HUES64 (cell line): Measurements from ENCODE around the gene VPREB3.
"Not testable (repeated sequence)": the region's sequence is repeated elsewhere in the genome, so short reads cannot be mapped to it uniquely, and the experiment has no call there.

Source experiments
- H3K27ac ChIP-seq: 2 replicates; pipeline ENCODE4 v1.7.0; 2013; ENCODE audit warnings: low read depth, low read length, inconsistent platforms
- H3K27me3 ChIP-seq: 2 replicates; pipeline ENCODE4 v1.6.1; 2013; ENCODE audit warnings: mild to moderate bottlenecking, low read length; ENCODE audit not compliant: insufficient read depth
- H3K36me3 ChIP-seq: 2 replicates; pipeline ENCODE4 v1.6.1; 2013; ENCODE audit warnings: mild to moderate bottlenecking, low read length; ENCODE audit not compliant: insufficient read depth
- H3K4me1 ChIP-seq: 2 replicates; pipeline ENCODE4 v1.6.1; 2013; ENCODE audit warnings: mild to moderate bottlenecking, low read length, moderate library complexity; ENCODE audit not compliant: insufficient read depth
- H3K4me3 ChIP-seq: 2 replicates; pipeline ENCODE4 v1.5.1; 2013; ENCODE audit warnings: mild to moderate bottlenecking, low read length, moderate library complexity
- H3K9ac ChIP-seq: 2 replicates; pipeline ENCODE4 v1.6.1; 2013; ENCODE audit warnings: mild to moderate bottlenecking, low read depth, low read length
- H3K9me3 ChIP-seq: 2 replicates; pipeline ENCODE4 v1.6.1; 2013; ENCODE audit warnings: low read depth, low read length; ENCODE audit not compliant: insufficient read depth
- WGBS: fragments of 150-250, 120-280 bp; methylation state at CpG from one replicate; pipeline ENCODE4 v1.1.7; 2013; ENCODE audit warnings: missing lambda C conversion rate; 5-methylcytosine and 5-hydroxymethylcytosine counted together

Gene VPREB3

GRCh38 chr22:23750714-23751440 is 3.3 kb downstream of the VPREB3 start, which contains the start of gene ZNF70:
Gene ZNF70, minus strand, starts transcription at chr22:23751112. Its CDS starts 5,972 bp downstream, at chr22:23745140.
- Histone ChIP-seq H3K9ac (peak within 1 kb of the TSS; percentile 88), H3K36me3 (no peaks in the 10 kb centered on the region), H3K27ac (peak within 1 kb of the TSS; percentile 90), H3K4me1 (peaks cover 6% of the 10 kb centered on the region; the same call in 1 of the 2 replicates), H3K27me3 (no peaks in the 10 kb centered on the region), H3K9me3 (no peaks in the 10 kb centered on the region), H3K4me3 (peak within 1 kb of the TSS; percentile 91)
- WGBS, result under 1% methylated on average over 78 of the region's 78 CpGs

GRCh38 chr22:23750367-23750713 is 3.9 kb downstream of the VPREB3 start:
- H3K27ac ChIP-seq, result no peak overlapping the region
- H3K36me3 ChIP-seq, result no peaks in the 10 kb centered on the region
- H3K4me3 ChIP-seq, result peak overlapping the region; percentile 91
- H3K9me3 ChIP-seq, result no peaks in the 10 kb centered on the region
- WGBS, result 60% methylated on average over 5 of the region's 5 CpGs
- peaks cover 6% of the 10 kb centered on the region; the same call in 1 of the 2 replicates for H3K4me1 ChIP-seq
- peak overlapping the region; percentile 60 for H3K9ac ChIP-seq
- H3K27me3 ChIP-seq, result no peaks in the 10 kb centered on the region

DNA sequence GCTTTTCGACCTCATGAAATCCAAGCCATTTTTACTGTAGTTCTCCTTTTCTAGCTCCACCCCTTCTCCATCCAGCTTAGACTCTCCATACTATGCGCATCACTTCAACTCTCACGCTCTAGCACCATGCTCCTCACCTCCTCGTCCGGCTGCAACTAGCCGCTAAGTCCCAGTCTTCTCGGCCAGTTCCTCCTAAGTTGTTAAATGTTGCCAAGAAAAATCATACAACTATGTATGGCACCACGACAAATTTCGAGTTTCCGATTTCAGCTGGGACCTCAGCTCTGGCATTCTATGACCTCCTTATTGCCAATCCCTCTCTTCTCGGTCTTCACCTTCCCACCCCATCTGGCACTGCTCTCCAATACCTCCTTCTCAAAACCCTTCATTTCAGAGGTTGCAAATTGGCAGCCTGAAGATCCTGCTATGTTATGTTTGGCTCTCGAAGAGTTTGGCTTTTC is 4.4 kb downstream of the VPREB3 start:
- H3K27ac ChIP-seq, result no peak overlapping the region
- H3K27me3 ChIP-seq, result no peaks in the 10 kb centered on the region
- peak overlapping the region; percentile 91 for H3K4me3 ChIP-seq
- no peak overlapping the region for H3K9ac ChIP-seq
- H3K36me3 ChIP-seq, result peaks cover 4% of the 10 kb centered on the region
- peaks cover 6% of the 10 kb centered on the region; the same call in 1 of the 2 replicates for H3K4me1 ChIP-seq
- H3K9me3 ChIP-seq, result no peaks in the 10 kb centered on the region
- WGBS, result 91% methylated on average over 12 of the region's 12 CpGs

DNA sequence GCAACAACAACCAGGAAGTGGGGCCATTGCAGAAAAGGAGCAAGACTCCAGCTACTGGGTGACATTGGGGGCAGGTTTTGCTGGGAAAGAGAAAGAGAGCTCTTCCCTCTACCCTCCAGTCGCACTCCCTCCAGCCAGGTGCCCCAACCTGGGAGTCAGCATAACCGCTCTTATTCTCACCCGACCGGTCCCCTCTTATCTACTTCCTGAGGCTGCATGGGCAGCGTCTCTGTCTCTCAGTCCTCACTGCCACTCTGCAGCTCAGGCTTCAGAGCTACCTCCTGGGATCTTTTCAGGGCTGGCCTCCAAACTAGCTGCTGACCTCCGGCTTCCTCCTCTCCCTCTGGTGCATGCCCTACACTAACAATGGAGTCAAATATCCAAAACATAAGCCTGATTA is 8.4 kb downstream of the VPREB3 start:
- no peak overlapping the region for H3K27ac ChIP-seq
- H3K4me1 ChIP-seq, result no peaks in the 10 kb centered on the region; the same call in 1 of the 2 replicates
- WGBS, result 92% methylated on average over 6 of the region's 6 CpGs
- peaks cover 27% of the 10 kb centered on the region for H3K36me3 ChIP-seq
- H3K9me3 ChIP-seq, result no peaks in the 10 kb centered on the region
- H3K27me3 ChIP-seq, result no peaks in the 10 kb centered on the region
- H3K9ac ChIP-seq, result no peak overlapping the region
- H3K4me3 ChIP-seq, result no peak overlapping the region

DNA sequence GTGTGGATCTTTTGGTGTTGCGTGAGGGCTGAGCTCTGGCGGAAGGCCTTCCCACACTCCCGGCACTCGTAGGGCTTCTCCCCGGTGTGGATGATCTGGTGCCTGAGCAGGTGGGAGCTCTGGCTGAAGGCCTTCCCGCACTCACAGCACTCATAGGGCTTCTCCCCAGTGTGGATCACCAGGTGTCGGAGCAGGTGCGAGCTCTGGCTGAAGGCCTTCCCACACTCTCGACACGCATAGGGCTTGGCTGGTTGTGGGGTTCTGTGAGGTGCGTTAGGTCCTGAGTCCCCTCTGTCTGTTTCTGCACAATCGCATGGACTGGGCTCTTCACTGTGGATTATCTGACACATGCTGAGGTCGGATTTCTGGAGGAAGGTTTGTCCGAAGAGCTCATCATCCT is 9.7 kb downstream of the VPREB3 start:
- Histone ChIP-seq H3K9ac (no peak overlapping the region), H3K4me1 (no peaks in the 10 kb centered on the region), H3K27ac (no peak overlapping the region), H3K4me3 (no peak overlapping the region), H3K36me3 (peaks cover 27% of the 10 kb centered on the region), H3K9me3 (no peaks in the 10 kb centered on the region), H3K27me3 (no peaks in the 10 kb centered on the region)
- 96% methylated on average over 14 of the region's 14 CpGs for WGBS

DNA sequence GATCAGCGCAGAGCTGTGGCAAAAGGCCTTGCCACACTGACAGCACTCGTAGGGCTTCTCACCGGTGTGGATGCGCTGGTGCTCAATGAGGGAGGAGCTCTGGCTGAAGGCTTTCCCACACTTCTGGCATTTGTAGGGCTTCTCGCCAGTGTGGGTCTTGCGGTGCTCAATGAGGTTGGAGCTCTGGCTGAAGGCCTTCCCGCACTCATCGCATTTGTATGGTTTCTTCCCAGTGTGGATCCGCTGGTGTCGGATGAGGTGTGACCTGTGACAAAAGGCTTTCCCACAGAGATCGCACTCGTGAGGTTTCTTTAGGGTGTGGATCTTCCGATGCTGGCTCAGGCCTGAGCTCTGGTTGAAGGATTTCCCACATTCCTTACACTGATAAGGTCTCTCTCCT is 10.2 kb downstream of the VPREB3 start:
- Histone ChIP-seq H3K9me3 (no peaks in the 10 kb centered on the region), H3K36me3 (peaks cover 27% of the 10 kb centered on the region), H3K4me3 (no peak overlapping the region), H3K27ac (no peak overlapping the region), H3K27me3 (no peaks in the 10 kb centered on the region), H3K9ac (no peak overlapping the region), H3K4me1 (no peaks in the 10 kb centered on the region)
- 96% methylated on average over 13 of the region's 13 CpGs for WGBS

DNA sequence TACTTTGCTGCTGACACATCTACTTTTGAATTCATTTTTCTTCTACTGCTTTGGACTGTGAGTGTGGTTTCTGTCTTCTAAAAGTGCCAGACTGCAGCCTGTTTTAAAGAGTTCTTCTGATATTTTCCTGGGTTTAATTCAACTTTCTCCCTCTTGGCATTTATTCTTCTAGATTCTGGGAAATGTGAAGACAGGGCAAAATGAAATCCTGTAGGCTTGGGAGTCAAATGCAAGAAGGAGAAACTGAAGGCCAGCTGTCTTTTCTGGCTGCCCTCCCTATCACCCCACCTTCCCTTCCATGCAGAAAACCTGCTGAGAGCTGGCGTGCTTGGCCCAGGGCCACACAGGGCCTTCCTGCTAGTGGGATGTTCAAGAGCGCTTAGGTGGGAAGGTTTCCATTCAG is 10.9 kb downstream of the VPREB3 start:
- Histone ChIP-seq H3K36me3 (peaks cover 27% of the 10 kb centered on the region), H3K9me3 (no peaks in the 10 kb centered on the region), H3K9ac (no peak overlapping the region), H3K27me3 (no peaks in the 10 kb centered on the region), H3K4me3 (no peak overlapping the region), H3K4me1 (no peaks in the 10 kb centered on the region), H3K27ac (no peak overlapping the region)
- 67% methylated on average over 2 of the region's 2 CpGs for WGBS

DNA sequence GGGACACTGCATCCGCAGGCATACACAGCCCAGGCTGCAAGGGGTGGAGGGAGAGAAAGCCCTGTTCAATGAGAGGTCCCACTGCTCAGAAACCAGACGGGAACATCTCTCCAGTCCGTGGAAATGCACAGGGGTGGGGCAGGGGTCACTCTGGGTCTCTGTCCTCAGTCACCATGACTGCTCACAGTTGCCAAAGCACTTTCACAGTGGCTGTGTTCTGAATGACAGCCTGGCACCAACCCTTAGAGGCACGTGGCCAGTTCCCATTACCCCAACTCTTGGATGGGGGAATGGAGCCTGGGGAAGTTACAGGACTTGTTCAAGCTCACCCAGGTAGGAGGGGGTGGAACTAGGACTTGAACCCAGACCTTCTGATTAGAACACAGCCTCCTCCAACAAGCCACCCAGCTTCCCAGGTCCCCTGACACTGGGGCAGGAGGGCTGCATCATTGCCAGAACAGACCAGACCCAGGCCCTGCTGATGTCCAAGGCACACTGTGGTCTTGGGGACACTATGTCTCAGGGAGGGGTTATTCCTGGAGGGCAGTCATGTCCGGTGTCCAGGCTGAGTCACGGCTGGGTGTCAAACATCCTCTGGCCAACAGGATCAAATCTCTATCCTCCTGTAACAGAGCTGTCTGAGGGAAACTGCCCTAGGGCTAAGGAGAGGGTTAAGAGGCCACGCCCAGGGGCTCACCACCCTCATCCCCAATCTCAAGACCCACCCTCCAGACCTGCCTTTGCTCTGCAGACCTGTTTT is 11.5 kb downstream of the VPREB3 start:
- Histone ChIP-seq H3K36me3 (peaks cover 27% of the 10 kb centered on the region), H3K9me3 (no peaks in the 10 kb centered on the region), H3K9ac (no peak overlapping the region), H3K27me3 (no peaks in the 10 kb centered on the region), H3K4me3 (no peak overlapping the region), H3K4me1 (no peaks in the 10 kb centered on the region), H3K27ac (no peak overlapping the region)
- 91% methylated on average over 7 of the region's 7 CpGs for WGBS

DNA sequence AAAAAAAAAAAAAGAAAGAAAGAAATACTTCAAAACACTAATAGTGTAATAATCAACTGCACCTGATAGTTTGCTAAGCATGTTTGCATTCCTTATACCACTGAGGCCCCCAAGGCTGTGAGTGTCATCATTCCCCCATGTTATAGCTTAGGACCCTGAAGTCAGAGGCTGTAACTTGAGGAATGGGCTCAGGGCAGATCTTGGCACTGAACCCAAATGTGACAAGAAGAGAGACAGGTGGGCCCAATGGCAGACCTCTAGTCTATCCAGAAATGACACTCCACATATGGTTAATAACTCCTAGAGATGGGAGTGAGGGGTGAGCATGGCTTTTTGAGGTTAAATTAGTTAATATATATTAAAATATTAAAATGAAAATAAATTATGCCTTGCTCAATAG is 16.5 kb downstream of the VPREB3 start:
- Histone ChIP-seq H3K27ac (no peak overlapping the region), H3K27me3 (no peaks in the 10 kb centered on the region), H3K36me3 (0 out of 2 replicates have a peak, but pooled peaks cover under 1% of the 10 kb centered on the region), H3K9ac (no peak overlapping the region), H3K4me1 (no peaks in the 10 kb centered on the region), H3K9me3 (no peaks in the 10 kb centered on the region), H3K4me3 (no peak overlapping the region)

GRCh38 chr22:23728108-23728507 is 26.1 kb downstream of the VPREB3 start:
- H3K27me3 ChIP-seq, H3K27ac ChIP-seq, H3K36me3 ChIP-seq, H3K9ac ChIP-seq, H3K4me3 ChIP-seq, H3K4me1 ChIP-seq, H3K9me3 ChIP-seq: not testable (repeated sequence)
- WGBS, result 93% methylated on average over 4 of the region's 4 CpGs

- no peaks in the 10 kb centered on the region for H3K4me1 ChIP-seq
- 92% methylated on average over 2 of the region's 2 CpGs for WGBS
- H3K27ac ChIP-seq, result no peak overlapping the region
- H3K27me3 ChIP-seq, result no peaks in the 10 kb centered on the region
- no peak overlapping the region for H3K4me3 ChIP-seq
- no peaks in the 10 kb centered on the region for H3K36me3 ChIP-seq
- no peak overlapping the region for H3K9ac ChIP-seq
- no peaks in the 10 kb centered on the region for H3K9me3 ChIP-seq
Measured at GRCh38 chr22:23722724-23723123, 31.5 kb downstream of the VPREB3 start.
